Dermis microvascular lymphatic vessel endothelial cell (primary cell): ENCODE data around the gene TNFAIP1. TPM values are rescaled to one million over a fixed set of nuclear protein-coding genes. Genes with fewer than 3 reads are reported as not detected.
A peak's percentile ranks its signal among the peaks of the same experiment; 100 is the strongest.
"Not testable (repeated sequence)": the region's sequence is repeated elsewhere in the genome, so short reads cannot be mapped to it uniquely, and the experiment has no call there.

Source experiments
- DNase-seq, 2 donors: peaks; one replicate each; pipeline versions ENCODE4 v3.0.0 to v3.0.0-alpha.2; 2010; ENCODE audit warnings: low read depth in 2 of 2
- total RNA-seq: library from RNA; depleted of rRNA; stranded (reverse); fragments of >200 nt; gene quantifications from 2 replicates; pipeline ENCODE4 v1.2.1, GENCODE V29; 2014

TNFAIP1 gene
- total RNA-seq, 1 donor from 2014 or later, result 71.4 TPM

- DNase-seq, result no peak
Observed at GRCh38 chr17:28324781-28325180, 10.8 kb upstream of the TNFAIP1 start.

GRCh38 chr17:28325211-28325610, 10.3 kb upstream of the TNFAIP1 start:
- DNase-seq, result no peak

DNA sequence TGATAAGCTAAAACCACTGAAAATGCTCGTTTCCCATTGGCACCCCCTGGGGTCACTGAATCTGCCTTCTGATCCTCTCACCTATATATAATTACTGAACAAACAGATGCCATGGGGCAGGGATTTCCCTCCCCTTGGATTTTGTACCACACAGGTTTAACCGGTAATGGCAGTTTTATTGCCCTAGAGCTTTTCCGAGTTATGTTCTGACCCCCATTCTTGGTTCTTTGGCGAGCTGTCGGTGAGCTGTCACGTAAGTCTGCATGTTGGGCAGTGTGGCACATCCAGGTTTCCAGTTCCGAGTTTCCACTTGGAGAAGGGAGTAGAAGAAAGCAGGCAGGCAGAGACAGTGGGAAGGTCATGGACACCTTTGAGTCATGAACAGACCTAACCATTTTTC, 9.4 kb upstream of the TNFAIP1 start:
- DNase-seq, result no peak

GRCh38 chr17:28327031-28327607, 8.4 kb upstream of the TNFAIP1 start:
- no peak for DNase-seq

DNA sequence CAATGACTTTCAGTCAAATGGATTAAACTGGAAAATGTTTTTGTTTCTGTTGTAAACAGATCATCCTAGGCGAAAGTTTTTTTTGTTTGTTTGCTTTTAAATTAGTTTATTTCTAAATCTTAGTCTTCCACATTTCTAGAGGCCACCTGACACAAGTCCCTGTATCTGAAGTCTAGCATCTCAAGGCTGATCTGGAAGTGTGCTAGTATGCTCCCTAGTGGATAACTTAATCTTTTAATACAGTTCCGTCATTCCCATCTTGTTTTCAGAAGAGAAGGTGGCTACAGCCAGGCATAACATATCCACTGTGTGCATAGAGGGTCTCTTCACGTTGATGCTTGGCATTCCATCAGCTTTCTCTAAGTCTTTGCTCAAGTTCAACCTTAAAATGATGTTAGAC, 7.9 kb upstream of the TNFAIP1 start:
- DNase-seq, result no peak

DNA sequence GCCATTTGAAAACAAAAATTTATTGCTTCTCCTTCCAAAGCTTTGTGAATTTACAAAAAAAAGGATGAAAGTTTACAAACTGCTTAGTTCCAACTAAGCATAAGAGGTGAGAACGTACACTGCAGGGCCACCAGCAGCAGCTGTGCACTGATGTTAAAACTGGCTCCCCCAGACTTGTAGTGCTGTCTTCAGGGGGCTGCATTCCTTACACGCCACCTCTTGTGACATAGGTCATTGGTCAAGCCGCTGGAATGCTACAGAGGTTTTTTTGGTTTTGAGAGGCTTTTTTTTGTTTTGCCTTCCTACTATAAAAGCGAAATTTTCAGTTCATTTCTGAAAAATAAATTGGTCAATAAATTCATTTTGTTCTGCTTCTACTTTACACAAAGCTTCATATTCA, 7.2 kb upstream of the TNFAIP1 start:
- DNase-seq, result no peak

- DNase-seq, result no peak
Observed at GRCh38 chr17:28330671-28331070, 4.9 kb upstream of the TNFAIP1 start.

- DNase-seq, result no peak
Observed at GRCh38 chr17:28331891-28332420, 3.6 kb upstream of the TNFAIP1 start.

DNA sequence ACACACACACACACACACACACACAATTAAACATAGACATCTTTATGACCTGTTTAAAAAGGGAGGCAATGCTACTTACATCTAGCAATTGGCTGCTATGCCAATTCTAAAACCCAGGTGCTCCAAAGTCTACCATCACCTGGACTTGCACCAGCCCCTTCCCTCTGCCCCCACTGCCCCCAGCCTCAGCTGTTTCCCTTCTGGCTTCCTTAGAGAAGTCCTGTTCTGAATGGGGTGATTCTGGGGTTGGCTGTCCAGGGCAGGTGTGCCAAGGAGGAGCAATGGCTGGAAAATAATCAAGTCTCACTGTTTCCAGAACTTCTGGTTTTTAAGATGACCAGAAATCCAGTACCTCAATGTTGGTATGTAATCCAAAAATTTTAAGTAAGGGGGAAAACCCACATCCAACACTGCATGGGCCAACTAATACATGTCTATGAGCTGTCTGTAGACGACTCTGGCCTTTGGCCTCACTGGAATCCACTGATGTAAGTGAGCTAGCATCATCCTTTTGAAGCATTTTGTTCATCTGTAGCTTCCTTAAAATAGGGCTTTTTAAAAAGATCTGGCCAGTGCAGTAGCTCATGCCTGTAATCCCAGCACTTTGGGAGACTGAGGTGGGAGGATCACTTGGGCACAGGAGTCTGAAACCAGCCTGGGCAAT, 2.3 kb upstream of the TNFAIP1 start:
- no peak for DNase-seq

- no peak for DNase-seq
Observed at GRCh38 chr17:28334171-28334570, 1.4 kb upstream of the TNFAIP1 start.

DNA sequence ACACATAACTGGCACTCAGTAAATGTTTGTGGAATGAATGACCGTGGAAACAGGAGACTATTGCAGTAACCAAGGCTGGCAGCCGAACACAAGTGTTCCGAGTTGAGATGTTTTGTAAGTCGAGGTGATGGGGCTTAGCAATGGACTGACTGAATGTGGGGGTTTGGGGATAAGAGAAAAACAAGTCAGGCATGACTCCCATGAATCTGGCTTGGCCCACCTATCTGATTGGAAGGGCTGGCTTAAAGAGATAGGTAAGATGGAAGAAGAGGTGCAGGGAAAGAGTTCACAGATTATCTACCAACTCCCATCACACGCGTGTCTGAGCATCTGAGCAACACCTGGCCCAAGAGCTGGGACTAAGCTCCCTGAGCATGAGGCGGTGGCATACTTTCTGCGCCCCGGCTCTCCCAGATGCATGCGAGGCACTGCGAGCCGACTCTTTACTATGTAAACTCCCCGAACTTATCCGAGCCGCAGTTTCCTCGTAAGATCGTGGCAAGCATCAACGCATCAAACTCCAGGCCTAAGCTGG, 828 bp upstream of the TNFAIP1 start:
- no peak for DNase-seq

GRCh38 chr17:28335959-28336871, 654 bp downstream of the TNFAIP1 start:
- peak; percentile 95 to 98 for DNase-seq

- peak in 1 of 2 donors; percentile 86 for DNase-seq
Observed at GRCh38 chr17:28338056-28338768, 2.7 kb downstream of the TNFAIP1 start.

DNA sequence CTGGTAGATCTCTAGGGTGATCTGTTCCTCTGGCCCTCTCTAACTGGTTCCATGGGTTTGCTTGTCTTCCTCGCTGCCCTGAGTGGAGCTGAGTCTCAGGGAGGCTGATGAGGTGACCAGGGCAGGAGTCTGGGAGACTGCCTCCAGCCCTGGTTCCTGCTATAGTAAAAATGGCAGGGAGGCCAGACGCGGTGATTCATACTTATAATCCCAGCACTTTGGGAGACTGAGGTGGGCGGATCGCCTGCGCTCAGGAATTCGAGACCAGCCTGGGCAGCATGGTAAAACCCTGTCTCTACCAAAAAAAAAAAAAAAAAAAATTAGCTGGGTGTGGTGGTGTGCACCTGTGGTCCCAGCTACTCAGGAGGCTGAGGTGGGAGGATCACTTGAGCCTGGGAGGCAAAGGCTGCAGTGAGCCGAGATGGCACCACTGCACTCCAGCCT, 3.2 kb downstream of the TNFAIP1 start:
- DNase-seq, result not testable (repeated sequence)

DNA sequence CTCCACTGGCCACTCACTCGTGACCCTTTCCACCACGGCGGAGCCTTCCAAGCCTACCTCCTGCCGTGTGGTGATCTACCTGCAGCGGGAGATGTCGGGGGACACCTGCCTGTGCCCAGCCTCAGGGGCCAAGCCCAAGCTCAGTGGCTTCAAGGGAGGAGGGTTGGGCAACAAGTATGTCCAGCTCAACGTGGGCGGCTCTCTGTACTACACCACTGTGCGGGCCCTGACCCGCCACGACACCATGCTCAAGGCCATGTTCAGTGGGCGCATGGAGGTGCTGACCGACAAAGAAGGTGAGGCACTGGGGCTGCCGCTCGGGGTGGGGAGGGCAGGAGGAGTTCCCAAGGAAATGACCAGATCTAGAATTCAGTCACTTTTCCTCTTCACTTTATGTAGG, 3.9 kb downstream of the TNFAIP1 start:
- no peak for DNase-seq

DNA sequence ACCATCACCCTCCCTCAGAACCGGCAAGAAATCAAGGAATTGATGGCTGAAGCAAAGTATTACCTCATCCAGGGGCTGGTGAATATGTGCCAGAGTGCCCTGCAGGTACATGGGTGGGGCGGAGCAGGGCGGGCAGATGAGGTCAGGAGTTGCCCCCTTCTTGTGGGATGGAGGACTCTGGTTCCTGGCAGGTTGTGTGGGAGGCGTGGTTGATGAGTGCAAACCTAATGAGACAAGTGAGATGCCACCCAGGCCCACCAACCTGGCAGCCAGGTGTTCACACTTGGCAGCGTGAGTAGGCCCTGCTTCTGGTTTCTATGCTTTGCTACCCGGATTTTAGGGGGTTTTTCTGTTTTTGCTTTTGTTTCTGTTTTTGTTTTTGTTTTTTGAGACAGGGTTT, 4.8 kb downstream of the TNFAIP1 start:
- DNase-seq, result no peak

- DNase-seq, result no peak
Observed at GRCh38 chr17:28341516-28341915, 6.0 kb downstream of the TNFAIP1 start.

DNA sequence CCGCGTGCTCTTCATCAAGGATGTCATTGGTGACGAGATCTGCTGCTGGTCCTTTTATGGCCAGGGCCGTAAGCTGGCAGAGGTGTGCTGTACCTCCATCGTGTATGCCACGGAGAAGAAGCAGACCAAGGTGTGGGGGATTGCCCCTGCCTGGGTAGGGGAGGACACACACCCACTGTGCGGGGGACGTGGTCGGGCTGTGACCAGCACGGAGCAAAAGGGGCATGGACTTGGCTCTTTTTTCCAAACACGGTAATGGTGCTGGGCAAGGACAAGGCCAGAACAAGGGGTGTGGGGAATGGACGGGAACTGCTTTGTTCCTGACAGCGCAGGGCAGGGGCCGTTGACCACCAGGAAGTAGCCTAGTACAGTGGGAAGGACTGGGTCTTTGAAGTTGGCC, 6.8 kb downstream of the TNFAIP1 start:
- no peak for DNase-seq

DNA sequence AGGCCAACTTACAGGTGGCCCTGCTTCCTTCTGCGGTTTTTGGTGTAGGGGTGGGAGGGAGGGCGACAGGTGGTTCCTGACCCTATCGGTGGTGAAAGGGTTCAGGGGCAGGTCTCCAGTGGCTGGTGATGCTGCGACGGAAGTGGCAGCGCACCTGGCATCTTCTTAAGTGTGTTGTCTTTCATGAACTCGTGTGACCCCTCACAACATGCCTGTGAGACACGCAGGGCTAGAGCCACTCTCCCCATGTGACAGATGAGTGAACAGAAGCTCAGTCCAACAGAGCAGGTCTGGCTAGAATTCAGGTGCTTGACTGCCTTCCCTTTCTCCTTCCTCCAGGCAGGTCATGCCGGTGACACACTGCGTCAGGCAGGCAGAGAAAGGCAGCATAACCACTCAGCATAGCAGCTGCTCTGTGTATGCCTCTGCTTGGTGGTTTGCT, 8.0 kb downstream of the TNFAIP1 start:
- DNase-seq, result no peak

- DNase-seq, result no peak
Observed at GRCh38 chr17:28344011-28344410, 8.4 kb downstream of the TNFAIP1 start.

DNA sequence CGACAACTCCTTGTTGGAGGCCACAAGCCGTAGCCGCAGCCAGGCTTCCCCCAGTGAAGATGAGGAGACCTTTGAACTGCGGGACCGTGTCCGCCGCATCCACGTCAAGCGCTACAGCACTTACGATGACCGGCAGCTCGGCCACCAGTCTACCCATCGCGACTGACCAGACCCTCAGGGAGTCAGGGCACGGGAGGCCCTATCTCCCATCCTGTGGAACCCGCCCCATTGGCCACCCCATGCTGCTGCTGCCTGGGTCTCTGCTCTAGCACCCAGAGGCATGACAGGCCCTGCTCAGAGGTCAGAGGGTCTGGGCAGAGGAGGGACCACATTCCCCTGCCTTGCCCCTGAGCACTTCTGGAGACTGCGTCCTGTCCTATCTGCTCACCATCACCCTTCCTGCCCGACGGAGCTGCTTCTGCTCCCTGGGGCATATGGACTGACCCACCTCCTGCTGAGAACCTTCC, 8.9 kb downstream of the TNFAIP1 start:
- DNase-seq, result no peak
